Muscle of arm (tissue), 12 donors: ENCODE measurements around the gene PLEKHG5. TPM values are rescaled to one million over a fixed set of nuclear protein-coding genes. Genes with fewer than 3 reads are reported as not detected.
A peak's percentile ranks its signal among the peaks of the same experiment; 100 is the strongest.

ENCODE experiments used
- DNase-seq: peaks from one replicate; pipeline ENCODE4 v3.0.0-alpha.2; 2013
- polyA plus RNA-seq, 12 donors: library from polyadenylated mRNA; unstranded; fragments of 120-200 nt; gene quantifications; one replicate each; pipeline ENCODE4 v1.2.1, GENCODE V29; 2013; ENCODE audit not compliant: insufficient read length in 12 of 12

Gene PLEKHG5
- polyA plus RNA-seq, 12 donors: 6.5 to 32.0 (median 9.8) TPM; not detected in 1

DNA sequence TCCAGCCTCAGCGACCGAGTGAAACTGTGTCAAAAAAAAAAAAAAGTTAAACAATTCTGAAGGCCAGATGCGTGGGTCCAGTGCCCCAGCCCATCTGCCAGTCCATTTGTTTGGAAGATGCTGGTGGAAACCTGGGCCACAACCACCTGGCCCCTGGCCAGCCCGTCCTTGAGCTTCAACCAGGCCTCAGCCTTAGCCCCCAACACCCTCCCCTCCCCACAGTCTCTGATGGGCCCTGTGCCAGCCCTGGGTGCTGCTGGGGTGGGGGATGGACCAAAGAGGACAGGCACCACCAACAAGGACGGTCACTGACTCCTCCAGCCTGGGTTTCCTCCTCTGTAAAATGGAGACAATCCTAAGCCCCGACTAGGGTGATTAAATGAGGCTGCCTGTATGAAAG is 19.6 kb upstream of the PLEKHG5 start:
- DNase-seq: no peak

DNA sequence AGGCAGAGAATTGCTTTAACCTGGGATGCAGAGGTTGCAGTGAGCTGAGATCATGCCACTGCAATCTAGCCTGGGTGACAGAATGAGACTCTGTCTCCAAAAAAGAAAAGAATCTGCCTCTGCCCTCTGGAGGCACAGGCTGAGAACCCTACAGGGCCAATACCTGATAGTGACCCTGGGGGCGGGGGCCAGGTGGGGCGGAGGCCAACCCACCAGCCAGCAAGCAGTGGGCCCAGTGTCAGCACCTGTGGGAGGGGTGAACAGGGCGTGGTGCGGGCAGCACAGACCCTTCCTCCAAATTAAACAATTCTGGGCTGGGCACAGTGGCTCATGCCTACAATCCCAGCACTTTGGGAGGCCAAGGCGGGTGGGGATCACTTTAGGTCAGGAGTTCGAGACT is 19.0 kb upstream of the PLEKHG5 start:
- no peak for DNase-seq

DNA sequence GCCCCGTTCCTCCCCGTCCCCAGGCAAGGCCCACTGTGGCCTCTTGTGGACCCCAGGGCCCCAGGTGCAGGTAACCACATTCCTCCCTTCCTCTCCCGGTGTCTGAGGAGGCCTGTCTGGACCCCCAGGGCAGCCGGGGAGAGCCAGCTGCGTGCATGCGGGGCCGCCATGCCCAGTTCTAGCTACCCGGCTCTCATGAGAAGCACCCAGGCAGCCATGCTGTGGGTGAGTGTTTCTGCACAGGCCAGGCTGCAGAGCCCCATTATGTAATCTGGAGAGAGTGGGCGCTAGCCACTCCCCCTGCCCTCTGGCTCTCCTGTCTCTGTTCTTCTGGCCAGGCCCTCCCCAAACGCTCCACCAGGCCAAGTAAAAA is 18.4 kb upstream of the PLEKHG5 start:
- no peak for DNase-seq

DNA sequence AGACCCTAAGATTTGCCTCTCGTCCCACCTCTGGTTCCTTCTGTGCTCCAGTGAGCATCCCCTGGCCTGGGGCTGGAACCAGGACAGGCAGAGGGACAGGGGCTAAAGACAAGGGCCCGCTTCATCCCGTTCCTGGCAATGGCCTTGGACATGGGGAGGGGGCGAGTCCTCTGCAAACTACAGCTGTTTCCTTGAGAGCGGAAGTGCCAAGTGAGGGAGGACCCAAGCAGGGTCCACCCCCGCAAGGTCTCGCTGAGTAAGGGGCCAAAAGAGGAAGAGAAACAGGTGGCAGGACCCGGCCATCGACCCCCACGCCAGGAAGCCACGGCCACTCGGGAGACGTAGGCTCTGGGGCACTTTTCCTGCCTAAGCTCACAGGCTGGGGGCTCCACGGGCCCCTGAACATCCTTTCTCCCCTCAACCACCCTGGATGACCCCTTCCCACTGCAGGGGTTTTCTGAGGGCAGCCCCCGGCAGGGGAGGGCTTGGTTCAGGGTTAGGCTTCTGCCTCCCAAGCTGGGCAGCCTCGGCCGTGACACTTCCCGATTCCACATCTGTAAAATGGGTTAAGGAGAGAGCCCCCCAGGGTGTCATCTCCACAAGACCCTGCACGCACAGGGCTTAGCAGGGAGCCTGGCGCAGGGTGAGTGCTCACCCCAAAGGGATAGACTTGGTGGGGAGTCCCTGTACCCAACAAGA is 17.9 kb upstream of the PLEKHG5 start:
- DNase-seq: no peak

DNA sequence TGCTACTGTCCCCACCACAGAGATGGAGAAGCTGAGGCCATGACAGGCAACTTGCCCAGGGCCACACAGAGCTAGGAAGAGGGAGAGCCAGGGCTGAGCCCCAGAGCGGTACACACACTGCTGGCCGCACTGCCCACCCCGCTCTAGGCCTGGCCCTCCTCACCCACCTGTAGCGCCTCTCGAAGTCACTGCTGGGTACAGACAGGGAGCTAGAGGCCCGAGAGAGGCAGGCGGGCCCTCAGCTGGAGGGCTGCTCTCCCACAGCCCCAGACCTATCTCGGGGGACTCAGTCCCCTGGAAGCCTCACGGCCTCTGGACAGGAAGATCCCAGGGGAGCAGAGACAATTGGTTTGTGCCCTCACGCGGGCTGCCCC is 17.3 kb upstream of the PLEKHG5 start:
- no peak for DNase-seq

DNA sequence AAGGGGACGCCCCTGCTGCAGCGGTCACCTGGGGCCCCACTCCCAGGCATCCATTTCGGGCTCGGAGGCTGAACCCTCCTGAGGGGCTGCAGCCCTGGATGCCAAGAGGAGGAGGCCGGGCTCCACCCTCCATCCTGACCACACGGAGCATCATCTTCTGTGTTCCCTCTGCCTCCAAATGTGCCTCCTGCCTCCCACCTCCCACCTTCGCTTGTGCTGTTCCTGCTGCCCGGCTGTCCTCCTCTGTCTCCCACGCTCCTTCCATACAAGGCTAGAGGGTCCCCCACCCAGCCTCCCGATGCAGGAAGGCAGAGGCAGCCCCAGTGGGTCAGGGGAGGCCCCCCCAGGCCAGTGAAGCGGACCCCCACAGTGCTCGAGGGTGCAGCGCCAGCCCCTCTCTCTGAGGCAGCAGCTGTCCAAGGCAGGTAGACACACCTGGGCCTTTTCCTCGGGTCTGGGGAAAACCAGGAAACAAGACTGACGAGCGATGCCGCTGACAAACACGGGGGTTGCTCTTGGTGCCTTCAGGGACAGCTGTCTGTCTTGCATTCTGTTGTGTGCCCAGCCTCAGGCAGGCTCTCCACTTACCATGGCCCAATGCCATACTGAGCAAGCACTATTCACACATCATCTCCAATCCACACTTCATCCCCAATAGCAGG is 16.8 kb upstream of the PLEKHG5 start:
- DNase-seq: no peak

DNA sequence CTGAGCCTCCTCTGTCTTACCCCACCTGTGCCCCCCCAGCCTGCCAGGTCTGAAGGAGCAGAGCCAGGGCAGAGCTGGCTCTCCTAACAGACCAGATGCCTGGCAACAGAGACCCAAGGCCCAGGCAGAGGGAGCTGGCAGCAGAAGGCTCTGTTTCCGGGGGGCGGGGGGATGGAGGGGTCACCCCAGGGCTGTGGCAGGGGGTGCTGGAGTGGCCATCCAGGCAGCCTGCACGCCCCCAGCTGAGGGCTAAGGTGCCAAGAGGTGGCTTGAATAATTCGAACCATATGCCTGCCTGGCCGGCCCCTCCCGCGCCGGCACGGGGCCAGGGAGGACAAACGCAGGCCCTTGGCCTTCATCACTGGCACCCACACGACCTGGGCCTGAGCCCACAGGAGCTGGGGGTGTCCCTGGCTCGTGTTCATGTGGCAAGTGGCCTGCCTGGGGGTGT is 16.0 kb upstream of the PLEKHG5 start:
- DNase-seq: no peak

DNA sequence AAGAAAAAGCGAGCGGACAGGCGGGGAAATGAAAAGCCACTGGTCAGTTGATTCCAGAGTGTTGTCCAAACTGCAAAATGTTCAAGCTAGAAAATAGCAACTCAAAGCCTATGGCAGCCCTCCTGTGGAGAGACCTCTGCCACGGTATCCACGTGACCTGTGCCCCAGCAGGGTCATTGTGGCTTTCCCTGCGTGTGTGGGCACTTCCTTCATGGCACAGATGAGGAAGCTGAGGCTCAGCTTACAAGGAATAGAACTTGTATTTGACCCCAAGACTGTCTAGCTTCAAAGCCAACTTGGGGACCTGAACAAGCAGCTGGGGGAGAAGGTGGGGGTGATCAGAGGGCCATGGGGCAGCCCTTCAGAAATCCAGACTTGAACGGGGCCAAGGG is 15.6 kb upstream of the PLEKHG5 start:
- DNase-seq: no peak

DNA sequence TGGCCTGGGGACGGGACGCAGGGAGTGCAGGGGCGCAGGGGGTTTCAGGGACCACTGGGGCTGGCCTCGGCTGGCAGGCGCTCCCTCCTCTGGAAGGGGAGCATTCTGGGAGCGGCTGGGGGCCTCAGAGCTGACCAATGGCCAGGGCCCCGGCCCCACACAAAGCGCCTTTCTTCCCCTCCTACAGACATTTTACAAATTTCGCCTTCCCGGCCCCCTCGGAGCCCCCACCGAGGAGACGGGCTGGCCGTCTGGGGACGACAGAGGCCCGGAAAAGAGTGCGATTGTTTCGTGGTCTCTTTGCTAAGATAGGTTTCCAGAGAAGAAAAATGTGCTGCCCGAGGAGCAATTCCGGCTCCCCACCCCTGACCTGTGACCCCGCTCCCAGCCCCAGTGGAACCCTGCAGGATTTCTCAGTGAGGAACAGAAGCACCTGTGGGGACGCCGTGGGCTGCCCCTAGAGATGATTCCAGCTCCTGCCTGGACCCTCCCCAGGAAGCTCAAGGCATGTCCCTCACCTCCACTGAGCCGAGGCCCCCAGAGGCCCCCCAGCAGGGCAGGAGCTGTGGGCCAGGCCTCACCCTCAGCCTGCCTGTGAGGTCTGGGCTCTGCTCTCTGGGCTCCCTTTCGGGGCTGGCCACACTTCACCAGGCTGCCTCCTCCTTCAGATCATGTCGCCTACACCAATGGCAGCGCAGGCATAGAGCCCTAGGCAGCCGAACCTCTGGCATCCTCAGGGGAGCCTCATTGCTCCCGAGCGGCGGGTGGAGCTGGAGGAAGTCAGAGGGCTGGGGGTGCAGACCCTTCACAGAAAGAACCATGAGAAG is 15.0 kb upstream of the PLEKHG5 start:
- DNase-seq: no peak

DNA sequence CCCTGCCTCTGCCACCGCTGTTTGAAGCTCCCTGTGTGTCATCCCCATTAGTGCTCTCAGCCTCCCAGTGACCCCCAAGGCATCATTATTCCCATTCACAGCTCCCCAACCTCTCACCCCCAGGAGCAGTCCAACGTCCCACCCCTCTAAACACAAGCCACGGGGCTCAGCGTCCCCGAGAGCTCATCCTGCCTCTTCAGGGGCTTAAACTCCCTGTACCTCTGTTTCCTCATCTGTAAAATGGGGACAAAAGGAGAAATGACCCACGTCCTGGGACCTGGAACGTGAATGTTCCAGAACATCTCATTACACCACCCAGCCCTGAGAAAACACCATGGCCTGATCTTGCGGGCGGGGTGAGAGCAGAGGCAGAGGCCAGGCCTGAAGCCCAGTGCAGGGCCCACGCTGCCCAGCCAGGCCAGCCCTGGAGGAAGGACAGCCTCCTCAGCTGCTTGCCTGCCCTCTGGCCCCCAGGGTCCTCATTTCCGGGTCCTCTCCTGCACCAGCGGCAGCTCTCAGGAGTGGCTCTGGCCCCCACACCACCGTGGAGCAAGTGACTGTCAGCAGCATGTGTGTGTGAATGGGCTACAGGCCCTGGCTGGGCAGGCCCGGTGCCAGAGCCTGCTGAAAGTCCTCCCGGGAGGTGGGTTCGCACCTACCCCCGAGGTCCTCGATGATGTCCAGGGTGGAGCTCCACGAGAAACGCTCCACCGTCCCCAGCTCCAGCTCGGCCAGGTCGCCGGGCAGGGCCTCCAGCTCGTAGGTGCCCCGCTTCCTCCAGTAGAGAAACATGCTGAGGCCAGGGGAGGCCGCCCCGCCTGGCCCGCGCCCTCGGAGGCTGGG is 14.1 kb upstream of the PLEKHG5 start:
- no peak for DNase-seq

DNA sequence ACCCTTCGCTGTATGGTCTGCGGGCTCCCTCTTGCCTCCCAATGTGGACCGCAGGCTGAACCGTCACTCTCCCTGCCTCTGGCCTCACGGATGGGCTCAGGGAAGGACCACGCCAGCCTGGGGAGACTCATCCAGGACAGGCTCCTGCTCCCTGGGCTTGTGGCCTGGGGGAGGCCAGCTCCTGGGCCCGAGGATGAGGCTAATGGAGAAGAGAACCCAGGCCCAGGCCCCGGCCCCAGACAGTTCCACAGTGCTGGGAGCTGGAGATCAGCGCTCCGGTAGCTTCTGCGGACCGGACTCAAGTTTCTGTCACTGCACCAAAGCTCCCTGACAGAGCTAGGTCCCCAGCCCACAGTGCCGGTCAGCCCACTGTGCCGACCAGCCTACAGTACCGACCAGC is 13.4 kb upstream of the PLEKHG5 start:
- no peak for DNase-seq

DNA sequence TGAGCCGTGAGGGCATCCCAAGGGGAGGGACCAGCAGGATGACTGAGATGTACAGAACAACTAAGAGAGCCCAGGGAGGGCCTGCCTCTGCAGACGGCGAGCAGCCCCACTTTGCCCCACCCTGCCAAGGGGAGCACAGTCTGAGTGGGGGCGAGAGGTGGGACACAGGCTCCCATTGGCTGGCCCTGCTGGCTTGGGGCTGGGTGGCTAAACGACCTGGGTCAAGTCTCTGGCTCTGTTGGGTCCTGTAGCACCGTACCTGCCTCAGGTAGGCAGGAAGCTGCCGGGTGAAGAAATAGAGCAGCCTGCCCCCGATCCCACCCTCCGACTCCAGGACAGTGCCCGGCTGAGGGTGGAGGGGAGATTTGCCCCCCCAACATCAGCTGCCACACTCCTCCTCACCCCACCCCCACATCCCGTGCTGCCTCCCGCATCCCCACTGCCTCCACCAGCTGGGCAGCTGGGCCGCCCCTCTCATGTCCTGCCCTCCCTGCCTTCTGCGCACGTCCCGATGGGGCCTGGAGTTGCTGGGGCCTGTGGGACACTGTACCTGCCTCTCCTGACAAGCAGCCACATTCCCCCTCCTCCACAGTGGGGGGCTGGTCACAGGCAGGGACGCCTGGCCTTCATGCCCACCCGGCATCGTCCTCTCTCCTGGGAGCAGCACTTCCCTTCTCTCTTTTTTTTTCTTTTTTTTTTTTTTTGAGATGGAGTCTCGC is 12.6 kb upstream of the PLEKHG5 start:
- DNase-seq: no peak

DNA sequence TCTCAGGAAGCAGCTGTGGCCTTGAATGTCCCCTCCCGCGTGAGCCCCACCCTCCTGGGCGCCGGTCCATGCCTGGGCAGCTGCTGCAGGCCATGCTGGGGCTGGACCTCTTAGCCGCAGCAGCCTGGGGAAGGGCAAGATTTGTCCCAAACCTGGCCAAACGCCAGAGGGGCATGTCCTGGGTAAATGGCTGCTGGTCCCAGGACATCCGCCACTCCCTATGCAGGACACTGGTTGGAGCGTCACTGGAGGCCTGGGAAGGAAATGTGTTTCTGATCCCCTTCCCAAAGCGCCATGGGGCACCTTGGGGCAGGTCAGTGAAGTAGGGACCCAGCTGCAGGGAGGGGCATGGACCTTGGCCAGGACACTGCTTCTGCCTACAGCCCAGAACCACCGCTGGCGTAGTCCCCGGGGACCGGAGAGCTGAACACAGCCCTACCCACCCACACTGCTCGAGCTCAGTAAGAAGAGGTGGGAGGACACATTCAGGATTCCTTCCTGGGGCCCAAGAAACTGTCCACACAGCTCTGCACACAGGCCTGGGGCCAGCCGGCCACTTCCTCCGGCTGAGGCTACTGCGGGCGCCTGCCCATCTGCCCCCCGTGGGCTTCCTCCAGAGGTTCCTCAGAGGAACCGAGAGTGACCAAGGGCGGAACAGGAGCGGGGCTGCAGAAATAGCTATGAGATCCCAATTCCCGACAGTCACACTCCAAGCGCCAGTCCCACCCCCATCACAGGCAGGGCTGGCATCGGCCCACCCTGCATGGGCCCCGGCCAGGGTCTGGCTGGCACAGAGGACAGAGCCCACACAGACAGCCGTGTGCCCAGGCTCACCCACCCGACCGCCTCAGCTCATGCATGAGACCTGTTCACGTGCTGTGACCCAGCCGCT is 10.8 kb upstream of the PLEKHG5 start:
- peak; percentile 63 for DNase-seq

DNA sequence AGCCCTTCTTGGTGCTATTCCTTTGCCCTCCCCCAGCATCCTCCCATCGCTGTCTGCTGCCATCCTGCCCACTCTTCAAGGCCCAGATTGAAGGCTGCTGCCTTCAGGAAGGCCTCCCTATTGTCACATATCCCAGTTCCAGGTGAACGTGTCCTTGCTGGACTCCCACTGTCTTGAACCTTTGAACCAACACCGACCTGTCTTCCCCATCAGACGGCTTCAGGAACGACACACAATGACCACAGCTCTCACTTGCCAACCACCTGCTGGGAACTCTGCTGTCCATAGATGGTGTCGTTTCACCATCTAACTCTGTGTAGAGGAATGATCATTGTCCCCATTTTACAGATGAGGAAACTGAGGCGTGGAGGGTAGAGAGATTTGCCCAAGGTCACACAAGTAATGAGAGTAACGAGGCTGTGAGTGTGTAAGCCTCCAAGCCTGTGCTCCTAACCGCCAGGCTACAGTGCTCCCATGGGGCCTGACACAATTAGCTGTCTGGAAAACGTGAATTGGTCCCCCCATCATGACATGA is 9.9 kb upstream of the PLEKHG5 start:
- DNase-seq: no peak

DNA sequence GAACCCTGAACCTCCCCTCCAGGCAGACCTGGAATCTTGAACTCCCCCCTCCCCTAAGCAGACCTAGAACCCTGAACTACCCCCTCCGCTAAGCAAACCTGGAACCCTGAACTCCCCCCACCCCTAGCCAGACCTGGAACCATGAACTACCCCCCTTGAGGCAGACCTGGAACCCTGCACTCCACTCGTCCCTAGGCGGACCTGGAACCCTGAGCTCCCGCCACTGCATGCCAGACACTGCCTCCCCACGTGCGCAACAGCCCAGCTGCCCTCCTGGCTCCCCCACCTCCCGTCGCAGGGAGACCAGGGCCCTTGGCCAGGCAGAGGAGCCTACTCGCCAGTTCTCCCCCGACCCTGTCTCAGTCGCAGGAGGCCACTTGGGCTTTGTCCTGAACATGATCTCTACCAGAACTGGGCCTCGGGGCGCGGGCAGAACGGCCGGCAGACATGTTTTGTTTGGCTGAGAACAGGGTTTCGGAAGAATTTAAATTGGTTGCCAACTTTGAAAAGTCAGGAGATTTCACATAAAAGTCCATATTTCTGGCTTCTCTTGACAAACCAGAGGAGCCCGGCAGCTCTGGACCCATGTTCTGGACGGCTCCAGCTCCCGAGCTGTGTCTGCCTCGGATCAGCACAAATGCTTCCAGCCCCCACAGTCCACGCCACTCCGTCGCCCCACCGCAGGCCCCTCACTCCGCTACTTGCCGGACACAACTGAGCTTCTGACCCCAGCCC is 9.2 kb upstream of the PLEKHG5 start:
- no peak for DNase-seq

DNA sequence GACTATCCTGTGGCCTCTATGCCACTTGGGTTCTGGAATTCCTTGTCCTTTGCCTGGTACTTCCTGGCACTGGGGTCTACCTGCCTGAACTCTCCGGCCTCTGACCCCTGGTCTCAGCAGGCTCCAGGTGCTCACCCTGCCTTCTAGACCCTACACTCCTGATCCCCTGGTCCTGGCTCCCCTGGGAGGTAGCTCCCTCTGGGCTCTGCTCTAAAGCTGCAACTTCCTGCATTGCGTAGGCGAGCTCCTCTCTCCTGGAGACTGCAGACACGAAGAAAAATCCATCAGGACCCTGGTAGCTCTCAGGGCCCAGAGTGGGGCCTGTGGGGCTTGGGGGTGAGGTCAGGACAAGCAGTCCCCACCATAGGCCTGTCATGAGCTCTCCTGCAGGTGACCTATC is 7.8 kb upstream of the PLEKHG5 start:
- DNase-seq: no peak

DNA sequence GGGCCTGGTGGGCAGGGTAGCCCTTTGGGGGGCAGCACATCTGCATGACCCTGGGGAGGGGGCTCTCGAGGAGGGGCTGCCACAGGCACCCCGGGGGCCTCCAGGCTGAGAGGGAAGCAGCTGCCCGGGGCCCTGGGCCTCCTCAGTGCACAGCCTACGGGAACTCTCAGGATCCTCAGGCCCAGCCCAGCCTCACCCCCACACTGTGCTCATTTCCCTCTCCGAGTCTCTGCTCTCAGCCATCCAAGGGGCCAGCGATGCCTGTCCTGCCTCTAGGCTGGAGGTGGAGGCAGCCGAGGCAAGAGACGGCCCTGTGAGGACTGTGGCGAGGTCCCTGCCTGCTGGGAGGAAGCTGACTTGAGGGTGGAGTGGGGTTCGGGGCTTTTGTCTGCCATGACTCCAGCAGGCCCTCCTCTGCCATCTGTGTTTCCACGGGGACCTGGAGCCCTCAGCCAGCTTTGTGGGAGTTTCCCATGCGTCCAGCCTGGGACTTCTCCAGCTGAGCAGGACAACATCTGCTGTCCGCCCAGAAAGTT is 7.2 kb upstream of the PLEKHG5 start:
- no peak for DNase-seq

DNA sequence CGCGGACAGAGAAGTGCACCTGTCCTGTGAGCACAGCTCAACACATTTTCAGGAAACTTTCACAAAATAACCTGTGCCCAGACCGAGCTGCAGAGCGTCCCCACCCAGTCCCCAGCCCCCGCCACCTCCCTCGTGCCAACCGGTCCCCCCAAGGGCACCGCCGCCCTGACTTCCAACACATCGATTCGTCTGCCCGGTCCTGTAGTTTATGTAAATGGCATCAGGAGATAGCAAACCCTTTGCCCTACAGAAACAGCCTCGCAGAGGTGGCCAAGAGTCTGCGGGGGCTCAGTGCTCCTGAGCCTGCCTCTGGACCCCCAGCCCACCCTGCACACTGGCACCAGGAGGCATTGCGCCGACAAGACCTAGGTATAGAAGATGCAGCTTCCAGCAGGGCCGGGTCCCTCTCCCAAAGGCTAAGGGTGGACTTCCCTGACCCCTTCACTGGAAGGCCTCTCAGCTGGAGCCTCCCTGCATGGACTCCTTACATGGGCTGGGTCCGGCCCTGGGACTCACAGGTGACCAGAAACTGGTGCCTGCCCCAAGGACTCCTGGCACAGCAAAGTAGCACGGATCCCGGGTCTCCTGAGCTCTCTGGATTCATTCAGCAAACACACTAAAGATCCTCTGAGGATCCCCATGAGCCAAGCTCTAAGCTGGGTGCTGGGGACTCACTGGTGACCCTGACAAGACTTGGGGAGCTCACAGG is 6.6 kb upstream of the PLEKHG5 start:
- no peak for DNase-seq
